Calu3 (cell line): ENCODE measurements around the gene OBP2B. TPM values are rescaled to one million over a fixed set of nuclear protein-coding genes. Genes with fewer than 3 reads are reported as not detected.
"Not testable (repeated sequence)": the region's sequence is repeated elsewhere in the genome, so short reads cannot be mapped to it uniquely, and the experiment has no call there.

ENCODE experiments used
- BruUV-seq: library from RNA; stranded (reverse); fragments of 400-500 nt; replicated peaks from 2 replicates; lab custom pipeline; 2021; lab: Mats Ljungman, UMichigan
- CTCF ChIA-PET: fragments of 300-600 bp; sonication (Branson Sonifier 250); formaldehyde crosslinking; loops from one replicate; lab custom pipeline; 2022; ENCODE audit warnings: antibody characterized with exemption; lab: Charles Lee
- DNase-seq: peaks from one replicate; pipeline ENCODE4 v3.0.0; 2022
- H3K27ac Mint-ChIP-seq: one replicate; pipeline ENCODE4 v1.8.0; 2022; ENCODE audit warnings: mixed read lengths; ENCODE audit not compliant: unreplicated experiment
- H3K27me3 Mint-ChIP-seq: one replicate; pipeline ENCODE4 v1.8.0; 2022; ENCODE audit warnings: mixed read lengths; ENCODE audit not compliant: unreplicated experiment
- H3K36me3 Mint-ChIP-seq: one replicate; pipeline ENCODE4 v1.8.0; 2022; ENCODE audit warnings: mild to moderate bottlenecking, moderate library complexity, mixed read lengths; ENCODE audit not compliant: insufficient read depth, unreplicated experiment
- H3K4me1 Mint-ChIP-seq: one replicate; pipeline ENCODE4 v1.8.0; 2022; ENCODE audit warnings: mild to moderate bottlenecking, low read depth, mixed read lengths; ENCODE audit not compliant: unreplicated experiment
- H3K4me3 Mint-ChIP-seq: one replicate; pipeline ENCODE4 v1.8.0; 2022; ENCODE audit warnings: mild to moderate bottlenecking, low read depth, moderate library complexity, mixed read lengths; ENCODE audit not compliant: unreplicated experiment
- H3K9me3 Mint-ChIP-seq: one replicate; pipeline ENCODE4 v1.8.0; 2022; ENCODE audit warnings: low read depth, mixed read lengths; ENCODE audit not compliant: unreplicated experiment
- CTCF ChIP-seq: fragments of 200-600 bp; IDR thresholded peaks from one replicate; pipeline ENCODE4 v1.8.0; 2022; ENCODE audit warnings: antibody characterized with exemption; ENCODE audit not compliant: unreplicated experiment
- intact Hi-C: fragments of 100-400 bp; cut with micrococcal nuclease; formaldehyde crosslinking; loops from one replicate; pipeline ENCODE4 v1.10.0; 2022; ENCODE audit not compliant: unreplicated experiment
- total RNA-seq: library from RNA; stranded (reverse); gene quantifications from 2 replicates; pipeline ENCODE4 v1.2.3, GENCODE V29; 2022

OBP2B gene
- total RNA-seq, 1 experiment from 2014 or later: not detected

GRCh38 chr9:133170716-133171115, 38.3 kb downstream of the OBP2B start:
- no peaks in the 10 kb centered on the region for H3K9me3 Mint-ChIP-seq
- intact Hi-C loops: no loop called here
- CTCF ChIA-PET: no interaction called here
- H3K4me3 Mint-ChIP-seq: no peak overlapping the region
- no peaks in the 10 kb centered on the region for H3K4me1 Mint-ChIP-seq
- no peak for TF ChIP-seq CTCF
- no peaks in the 10 kb centered on the region for H3K36me3 Mint-ChIP-seq
- peaks cover 27% of the 10 kb centered on the region for H3K27me3 Mint-ChIP-seq
- no peak overlapping the region for H3K27ac Mint-ChIP-seq
- no TSS peak for BruUV-seq
- DNase-seq: no peak

GRCh38 chr9:133169687-133170086, 39.4 kb downstream of the OBP2B start:
- H3K9me3 Mint-ChIP-seq, BruUV-seq, DNase-seq, H3K4me3 Mint-ChIP-seq, H3K4me1 Mint-ChIP-seq, H3K27ac Mint-ChIP-seq, intact Hi-C loops, H3K36me3 Mint-ChIP-seq: not testable (repeated sequence)
- peaks cover 17% of the 10 kb centered on the region for H3K27me3 Mint-ChIP-seq
- CTCF ChIA-PET: interaction anchor here (0.7 kb wide), 1 partner anchor 200 kb away, joined by 3 read pairs; no protein-coding TSS in a partner anchor

- Mint-ChIP-seq H3K4me1 (no peaks in the 10 kb centered on the region), H3K36me3 (no peaks in the 10 kb centered on the region), H3K9me3 (no peaks in the 10 kb centered on the region), H3K27ac (no peak overlapping the region), H3K27me3 (peaks cover 15% of the 10 kb centered on the region), H3K4me3 (no peak overlapping the region)
- TF ChIP-seq CTCF: no peak
- DNase-seq: no peak
- intact Hi-C loops: no loop called here
- CTCF ChIA-PET: no interaction called here
- no TSS peak for BruUV-seq
Observed at GRCh38 chr9:133169102-133169501, 39.9 kb downstream of the OBP2B start.

- H3K4me1 Mint-ChIP-seq: no peaks in the 10 kb centered on the region
- intact Hi-C loops: no loop called here
- H3K36me3 Mint-ChIP-seq: no peaks in the 10 kb centered on the region
- DNase-seq: no peak
- no peaks in the 10 kb centered on the region for H3K9me3 Mint-ChIP-seq
- no peak overlapping the region for H3K27ac Mint-ChIP-seq
- CTCF ChIA-PET: no interaction called here
- no TSS peak for BruUV-seq
- no peak overlapping the region for H3K4me3 Mint-ChIP-seq
- TF ChIP-seq CTCF: no peak
- H3K27me3 Mint-ChIP-seq: peaks cover 15% of the 10 kb centered on the region
Observed at GRCh38 chr9:133168432-133168831, 40.6 kb downstream of the OBP2B start.

- BruUV-seq: no TSS peak
- TF ChIP-seq CTCF: no peak
- Mint-ChIP-seq H3K4me1 (no peaks in the 10 kb centered on the region), H3K4me3 (no peak overlapping the region), H3K9me3 (no peaks in the 10 kb centered on the region), H3K36me3 (no peaks in the 10 kb centered on the region), H3K27ac (no peak overlapping the region), H3K27me3 (peaks cover 15% of the 10 kb centered on the region)
- no peak for DNase-seq
- CTCF ChIA-PET: no interaction called here
- intact Hi-C loops: no loop called here
Observed at GRCh38 chr9:133167769-133168168, 41.3 kb downstream of the OBP2B start.
